GM21447 (cell line): Measurements from ENCODE around the gene SDHA.
"Not testable (repeated sequence)": the region's sequence is repeated elsewhere in the genome, so short reads cannot be mapped to it uniquely, and the experiment has no call there.

Experiments used
- ATAC-seq: cut with Tn5 transposase; IDR thresholded peaks from one replicate; pipeline ENCODE4 v1.9.1; 2021; ENCODE audit not compliant: unreplicated experiment

Gene SDHA

GRCh38 chr5:218457-219291, 554 bp downstream of the SDHA start:
- peak; percentile 36 for ATAC-seq

- ATAC-seq, result no peak
Observed at GRCh38 chr5:219460-219863, 1.3 kb downstream of the SDHA start.

- peak; percentile 36 for ATAC-seq
Observed at GRCh38 chr5:219991-220390, 1.9 kb downstream of the SDHA start.

- ATAC-seq, result not testable (repeated sequence)
Observed at GRCh38 chr5:222951-223715, 5.0 kb downstream of the SDHA start.

GRCh38 chr5:223791-224190, 5.7 kb downstream of the SDHA start:
- no peak for ATAC-seq

- ATAC-seq, result no peak
Observed at GRCh38 chr5:225334-225733, 7.2 kb downstream of the SDHA start.

GRCh38 chr5:227375-227774, 9.3 kb downstream of the SDHA start:
- not testable (repeated sequence) for ATAC-seq

GRCh38 chr5:228886-229285, 10.8 kb downstream of the SDHA start:
- ATAC-seq, result no peak

GRCh38 chr5:230711-231110, 12.6 kb downstream of the SDHA start:
- ATAC-seq, result no peak

GRCh38 chr5:231661-232060, 13.5 kb downstream of the SDHA start:
- no peak for ATAC-seq

- ATAC-seq, result not testable (repeated sequence)
Observed at GRCh38 chr5:233426-233825, 15.3 kb downstream of the SDHA start.

- ATAC-seq, result no peak
Observed at GRCh38 chr5:234450-234849, 16.3 kb downstream of the SDHA start.

GRCh38 chr5:235527-235926, 17.4 kb downstream of the SDHA start:
- not testable (repeated sequence) for ATAC-seq

- ATAC-seq, result not testable (repeated sequence)
Observed at GRCh38 chr5:237931-238330, 19.8 kb downstream of the SDHA start.

GRCh38 chr5:240550-240949, 22.4 kb downstream of the SDHA start:
- ATAC-seq, result not testable (repeated sequence)

GRCh38 chr5:241045-241669, 23.0 kb downstream of the SDHA start:
- ATAC-seq, result not testable (repeated sequence)

- not testable (repeated sequence) for ATAC-seq
Observed at GRCh38 chr5:243683-244367, 25.7 kb downstream of the SDHA start.

- not testable (repeated sequence) for ATAC-seq
Observed at GRCh38 chr5:245717-246116, 27.6 kb downstream of the SDHA start.

GRCh38 chr5:250396-250795, 32.3 kb downstream of the SDHA start:
- not testable (repeated sequence) for ATAC-seq

GRCh38 chr5:251016-251415, 32.9 kb downstream of the SDHA start:
- ATAC-seq, result not testable (repeated sequence)

GRCh38 chr5:251538-251937, 33.4 kb downstream of the SDHA start:
- ATAC-seq, result not testable (repeated sequence)
